GM18526 (cell line): ENCODE measurements around the gene KRT2.

Experiments
- POLR2A ChIP-seq: IDR thresholded peaks from 3 replicates; pipeline ENCODE4 v1.6.1; 2011; ENCODE audit not compliant: insufficient read length; ENCODE audit errors: extremely low read depth

Gene KRT2

DNA sequence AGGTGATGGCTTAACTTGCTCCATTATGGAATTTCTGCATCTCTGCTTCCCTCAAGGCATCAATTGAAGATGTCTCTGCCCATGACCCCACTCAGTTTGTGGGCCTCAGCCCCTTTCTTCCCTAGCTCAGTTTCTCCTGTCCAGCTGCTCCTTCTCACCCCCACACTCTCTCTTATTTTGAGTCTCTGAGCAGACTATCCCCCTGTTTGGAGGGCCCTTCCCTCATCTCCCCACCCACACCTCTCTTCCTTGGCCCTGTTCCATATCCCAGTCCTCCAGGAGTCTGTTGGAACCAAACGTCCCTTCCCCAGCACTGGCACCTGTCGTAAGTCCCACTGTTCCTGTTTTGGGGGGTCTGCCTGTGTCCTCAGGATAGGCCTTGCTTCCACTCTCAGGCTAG is 36.5 kb upstream of the KRT2 start:
- no peak for TF ChIP-seq POLR2A

DNA sequence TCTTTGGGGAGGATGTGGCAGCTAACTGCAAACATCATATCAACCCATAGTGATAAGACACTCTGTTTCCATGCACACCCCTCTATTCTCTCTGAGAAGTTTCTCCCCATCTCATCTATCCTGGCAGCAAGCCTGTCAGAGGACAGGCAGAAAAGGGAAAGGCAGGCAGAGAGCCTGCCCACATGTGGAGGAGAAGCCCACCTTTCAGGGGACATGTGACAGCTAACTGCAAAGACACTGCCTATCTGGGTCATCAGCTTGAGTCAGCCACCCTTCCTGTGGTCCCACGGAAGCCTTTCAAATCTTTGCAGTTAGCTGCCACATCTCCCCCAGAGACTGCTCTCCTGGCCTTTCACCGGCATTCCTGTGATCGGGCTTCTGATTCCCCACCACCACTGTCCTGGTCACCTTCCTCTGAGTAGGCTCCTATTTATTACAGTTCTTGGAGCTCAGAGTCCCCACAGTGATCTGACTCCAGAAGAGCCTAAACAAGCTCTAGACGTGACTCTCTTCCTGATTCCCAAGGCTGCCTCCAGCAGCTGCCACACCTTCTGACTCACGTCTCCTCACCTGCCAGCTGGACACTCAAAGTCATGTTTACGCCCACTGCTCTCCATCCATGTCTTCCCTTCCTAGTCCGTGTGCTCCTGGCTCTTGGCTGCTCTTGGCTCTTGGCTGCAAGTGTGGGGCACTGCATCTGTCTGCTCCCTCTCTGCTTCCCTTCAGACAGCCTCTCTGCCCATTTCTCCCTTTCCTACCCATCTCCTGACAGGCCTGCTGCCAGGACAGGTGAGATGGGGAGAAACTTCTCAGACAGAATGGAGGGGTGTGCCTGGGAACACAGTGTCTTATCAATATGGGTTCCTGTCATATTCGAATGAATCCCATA is 35.7 kb upstream of the KRT2 start:
- TF ChIP-seq POLR2A = no peak

DNA sequence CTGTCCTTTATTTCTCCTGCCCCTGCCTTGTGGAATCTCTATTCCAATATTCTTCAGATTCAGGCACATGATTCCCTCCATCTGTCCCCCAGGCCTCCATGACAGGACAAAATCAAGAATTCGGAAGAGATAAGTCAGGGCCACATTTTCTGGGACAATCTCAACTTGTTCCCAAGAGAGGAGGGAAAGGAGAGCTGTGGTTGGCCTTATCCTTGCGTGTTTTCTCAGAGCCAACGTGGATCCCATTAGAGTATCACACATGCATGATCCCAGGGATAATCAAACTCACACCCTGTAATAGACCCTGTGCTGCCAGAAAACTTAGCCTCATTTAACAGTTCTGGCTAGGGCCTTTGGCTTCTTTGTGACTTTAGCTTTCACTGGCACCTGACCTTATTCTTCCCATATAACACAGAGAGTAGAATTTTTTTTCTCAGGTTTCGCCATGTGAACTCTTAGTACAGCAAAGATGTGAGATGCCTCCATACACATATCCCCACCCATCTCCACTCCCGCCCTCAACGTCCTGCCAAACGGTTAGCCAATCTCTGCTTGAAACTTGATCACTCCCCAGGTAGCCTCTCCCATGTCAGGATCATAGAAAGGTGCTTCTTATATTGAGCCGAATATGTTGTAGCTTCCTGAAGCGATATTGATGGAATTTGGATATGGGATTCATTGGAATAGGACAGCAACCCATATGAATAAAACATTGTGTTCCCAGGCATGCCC is 34.9 kb upstream of the KRT2 start:
- no peak for TF ChIP-seq POLR2A

GRCh38 chr12:52686063-52686462 is 34.1 kb upstream of the KRT2 start:
- TF ChIP-seq POLR2A = no peak

- no peak for TF ChIP-seq POLR2A
Observed at GRCh38 chr12:52685406-52685890, 33.4 kb upstream of the KRT2 start.

- TF ChIP-seq POLR2A = no peak
Observed at GRCh38 chr12:52684431-52684830, 32.4 kb upstream of the KRT2 start.

GRCh38 chr12:52683575-52684300 is 31.7 kb upstream of the KRT2 start:
- TF ChIP-seq POLR2A = no peak

GRCh38 chr12:52682938-52683574 is 31.0 kb upstream of the KRT2 start:
- no peak for TF ChIP-seq POLR2A

- no peak for TF ChIP-seq POLR2A
Observed at GRCh38 chr12:52682381-52682660, 30.3 kb upstream of the KRT2 start.

- TF ChIP-seq POLR2A = no peak
Observed at GRCh38 chr12:52681526-52682380, 29.7 kb upstream of the KRT2 start.

DNA sequence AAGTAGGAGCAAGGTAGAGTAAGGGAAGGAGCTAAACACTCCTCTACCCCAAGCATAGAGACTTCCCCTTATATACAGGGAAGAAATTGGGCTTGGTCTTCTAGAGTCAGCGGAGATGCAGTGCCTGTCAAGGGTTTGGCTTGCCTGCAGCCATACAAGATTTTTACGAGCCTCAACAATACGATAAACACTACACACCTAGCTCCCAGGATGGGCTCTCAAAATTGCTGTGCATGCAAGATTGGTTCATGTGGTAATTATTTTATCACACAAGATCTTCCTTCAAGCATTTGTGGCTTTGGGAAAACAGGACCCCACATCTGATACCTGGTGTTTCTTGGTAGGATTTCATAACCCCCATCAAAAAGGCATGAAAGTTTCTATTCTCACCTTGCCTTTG is 28.4 kb upstream of the KRT2 start, which contains the start of gene KRT1:
KRT1 (minus strand) TSS at position 45 of the 400 bp plus-strand sequence. CDS start 59 bp downstream, outside the sequence.
- TF ChIP-seq POLR2A = no peak

DNA sequence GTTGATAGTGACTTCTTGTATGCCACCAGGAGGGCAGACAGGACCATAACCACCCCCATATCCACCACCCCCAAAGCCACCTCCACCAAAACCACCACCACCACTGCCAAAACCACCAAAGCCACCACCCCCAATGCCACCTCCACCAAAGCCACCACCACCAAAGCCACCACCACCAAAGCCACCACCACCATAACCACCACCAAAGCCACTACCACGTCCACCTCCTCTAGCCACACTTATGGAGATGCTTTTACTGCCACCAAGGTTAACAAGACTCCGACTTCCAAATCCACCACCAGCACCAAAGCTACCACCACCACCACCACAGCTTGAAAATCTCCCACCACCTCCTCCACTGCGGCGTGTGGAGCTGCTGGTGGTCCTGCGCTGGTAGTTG is 27.9 kb upstream of the KRT2 start:
- TF ChIP-seq POLR2A = no peak

DNA sequence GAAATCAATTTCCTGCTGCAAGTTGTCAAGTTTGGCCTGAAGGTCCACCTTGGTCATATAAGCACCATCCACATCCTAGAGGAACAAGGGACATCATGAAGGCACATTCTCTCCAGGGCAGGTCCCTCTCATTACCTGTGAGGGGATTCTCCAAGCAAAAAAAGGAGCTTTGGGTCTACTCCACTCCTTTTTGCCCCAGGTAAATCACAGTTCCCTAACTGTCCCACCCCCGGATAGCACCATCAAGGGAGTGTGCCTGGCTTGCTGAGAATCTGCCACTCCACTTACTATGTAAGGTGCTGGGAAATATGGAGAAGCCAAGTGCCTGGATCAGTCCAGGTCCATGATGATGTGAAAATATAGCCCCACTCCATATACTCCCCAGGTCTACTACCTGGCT is 25.7 kb upstream of the KRT2 start:
- no peak for TF ChIP-seq POLR2A

DNA sequence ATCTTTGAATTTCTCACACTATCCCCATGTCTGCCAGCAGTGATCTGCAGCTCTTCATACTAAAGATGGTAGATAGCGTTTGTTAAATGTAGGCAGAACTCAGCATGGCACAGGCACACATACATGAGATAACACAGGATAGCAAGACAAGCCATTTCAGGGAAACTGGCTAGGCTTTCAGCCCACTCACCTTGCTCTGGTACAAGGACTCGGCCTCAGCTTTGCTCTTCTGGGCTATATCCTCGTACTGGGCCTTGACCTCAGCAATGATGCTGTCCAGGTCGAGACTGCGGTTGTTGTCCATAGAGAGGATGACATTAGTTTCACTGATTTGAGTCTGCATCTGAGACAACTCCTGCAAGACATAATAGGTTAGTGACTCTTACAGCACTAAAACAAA is 25.1 kb upstream of the KRT2 start:
- no peak for TF ChIP-seq POLR2A
